BJ (cell line): Measurements from ENCODE around the gene DGCR6L. TPM values are rescaled to one million over a fixed set of nuclear protein-coding genes. Genes with fewer than 3 reads are reported as not detected.
"Not testable (repeated sequence)": the region's sequence is repeated elsewhere in the genome, so short reads cannot be mapped to it uniquely, and the experiment has no call there.

Experiments
- CTCF ChIA-PET: fragments of 350-600 bp; formaldehyde crosslinking; extraction: SDS; loops from one replicate; lab custom pipeline; 2021; ENCODE audit warnings: antibody characterized with exemption, inconsistent platforms; lab: Yijun Ruan, JAX
- POLR2A ChIA-PET: fragments of 300-600 bp; sonication (Branson Sonifier 250); formaldehyde crosslinking; extraction: SDS; loops from one replicate; lab custom pipeline; 2021; ENCODE audit warnings: antibody characterized with exemption; lab: Charles Lee
- DNase-seq: peaks from one replicate; pipeline ENCODE4 v3.0.0-alpha.2; 2011; ENCODE audit warnings: low read depth
- H3K27me3 ChIP-seq: 2 replicates; pipeline ENCODE4 v1.6.0; 2011; ENCODE audit warnings: low read length; ENCODE audit not compliant: control insufficient read depth, insufficient read depth
- H3K36me3 ChIP-seq: 2 replicates; pipeline ENCODE4 v1.5.1; 2011; ENCODE audit warnings: low read length; ENCODE audit not compliant: control insufficient read depth, insufficient read depth
- H3K4me3 ChIP-seq: 2 replicates; pipeline ENCODE4 v1.5.1; 2011; ENCODE audit warnings: low read depth, mild to moderate bottlenecking, control low read depth, low read length
- polyA plus RNA-seq: library from polyadenylated mRNA; depleted of rRNA; stranded (reverse); fragments of >200 nt; gene quantifications from 2 replicates; pipeline ENCODE4 v1.2.3, GENCODE V29; 2011
- TF ChIP-seq, protein P1 (sequence below): IDR thresholded peaks from 2 replicates; pipeline ENCODE4 v1.5.1; 2011; ENCODE audit warnings: low read depth, mild to moderate bottlenecking, control low read depth, inconsistent platforms, low read length, moderate library complexity; ENCODE audit not compliant: insufficient read depth

DGCR6L gene
- polyA plus RNA-seq, 1 experiment: 65.8 TPM

DNA sequence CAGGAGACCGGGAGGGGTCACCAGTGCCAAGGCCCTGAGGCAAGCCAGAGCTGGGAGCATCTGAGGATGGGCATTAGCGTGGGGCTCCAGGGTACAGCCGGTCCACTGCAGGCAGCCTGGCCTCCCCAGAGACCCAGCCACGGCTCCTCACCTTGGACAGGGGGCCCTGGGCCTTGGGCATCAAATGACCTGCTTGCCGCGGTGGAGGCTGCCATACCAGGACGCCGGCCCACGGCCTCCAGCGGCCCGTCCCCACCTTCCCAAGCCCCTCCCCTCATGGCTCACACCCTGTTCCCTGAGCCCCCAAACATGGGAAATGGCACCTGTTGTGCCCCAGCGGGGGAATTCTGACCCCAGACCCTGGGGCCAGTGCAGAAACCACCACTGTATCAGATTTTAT lies 39.0 kb downstream of the DGCR6L start:
- TF ChIP-seq, protein P1, sequence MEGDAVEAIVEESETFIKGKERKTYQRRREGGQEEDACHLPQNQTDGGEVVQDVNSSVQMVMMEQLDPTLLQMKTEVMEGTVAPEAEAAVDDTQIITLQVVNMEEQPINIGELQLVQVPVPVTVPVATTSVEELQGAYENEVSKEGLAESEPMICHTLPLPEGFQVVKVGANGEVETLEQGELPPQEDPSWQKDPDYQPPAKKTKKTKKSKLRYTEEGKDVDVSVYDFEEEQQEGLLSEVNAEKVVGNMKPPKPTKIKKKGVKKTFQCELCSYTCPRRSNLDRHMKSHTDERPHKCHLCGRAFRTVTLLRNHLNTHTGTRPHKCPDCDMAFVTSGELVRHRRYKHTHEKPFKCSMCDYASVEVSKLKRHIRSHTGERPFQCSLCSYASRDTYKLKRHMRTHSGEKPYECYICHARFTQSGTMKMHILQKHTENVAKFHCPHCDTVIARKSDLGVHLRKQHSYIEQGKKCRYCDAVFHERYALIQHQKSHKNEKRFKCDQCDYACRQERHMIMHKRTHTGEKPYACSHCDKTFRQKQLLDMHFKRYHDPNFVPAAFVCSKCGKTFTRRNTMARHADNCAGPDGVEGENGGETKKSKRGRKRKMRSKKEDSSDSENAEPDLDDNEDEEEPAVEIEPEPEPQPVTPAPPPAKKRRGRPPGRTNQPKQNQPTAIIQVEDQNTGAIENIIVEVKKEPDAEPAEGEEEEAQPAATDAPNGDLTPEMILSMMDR: no peak
- POLR2A ChIA-PET: no interaction called here
- no peak for DNase-seq
- Histone ChIP-seq H3K36me3 (no peaks in the 10 kb centered on the region), H3K4me3 (no peak overlapping the region), H3K27me3 (no peaks in the 10 kb centered on the region; the same call in 1 of the 2 replicates)
- CTCF ChIA-PET: interaction anchor here (1.8 kb wide), 1 partner anchor 15 kb away, joined by 3 read pairs; no protein-coding TSS in a partner anchor

- not testable (repeated sequence) for DNase-seq, H3K4me3 ChIP-seq
Measured at GRCh38 chr22:20280163-20280562, 39.7 kb downstream of the DGCR6L start.

GRCh38 chr22:20279662-20280134 lies 40.2 kb downstream of the DGCR6L start:
- ChIA-PET CTCF (no interaction called here), POLR2A (no interaction called here)
- H3K4me3 ChIP-seq: no peak overlapping the region
- no peaks in the 10 kb centered on the region for H3K36me3 ChIP-seq
- H3K27me3 ChIP-seq: no peaks in the 10 kb centered on the region; the same call in 1 of the 2 replicates
- no peak for DNase-seq
- TF ChIP-seq, protein P1: no peak

More at GRCh38 chr22:20280163-20280562, 39.7 kb downstream of the DGCR6L start:
- H3K36me3 ChIP-seq, H3K27me3 ChIP-seq, CTCF ChIA-PET, POLR2A ChIA-PET: not testable (repeated sequence)

DNA sequence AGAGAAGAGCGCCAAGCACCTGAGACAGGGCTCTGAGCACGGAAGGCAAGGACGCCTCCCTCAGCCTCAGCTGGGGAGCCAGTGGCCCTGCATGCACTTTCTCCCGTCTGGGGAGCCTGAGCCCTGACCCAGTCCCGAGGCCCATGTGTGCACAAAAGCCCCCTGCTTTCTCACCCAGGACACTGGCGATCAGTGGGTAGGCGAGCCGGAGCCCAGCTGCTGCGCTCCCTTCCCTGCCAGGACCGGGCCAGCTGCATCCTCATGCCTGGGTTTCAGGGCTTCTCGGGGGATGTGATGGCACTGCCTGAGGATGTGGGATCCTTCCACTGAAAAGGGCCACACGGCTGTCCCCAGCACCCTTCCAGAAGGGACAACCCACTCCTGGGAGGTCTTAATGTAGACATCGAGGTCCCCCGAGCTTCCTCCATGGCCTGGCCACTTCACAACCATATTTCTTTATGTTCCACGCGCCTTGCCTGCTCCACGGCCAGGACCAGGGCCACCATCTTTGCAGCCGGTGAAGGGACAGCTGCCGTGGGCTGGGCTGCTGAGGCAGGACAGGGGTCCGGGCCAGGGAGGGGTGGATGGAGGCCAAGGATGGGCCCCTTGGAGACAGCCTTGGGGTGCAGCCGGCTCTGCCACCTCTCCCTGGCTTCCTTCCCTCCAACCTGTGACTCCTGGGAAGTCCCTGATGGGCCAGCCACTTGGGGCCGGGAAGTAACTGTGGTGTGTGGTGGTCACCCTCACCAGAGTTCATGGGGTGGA lies 41.0 kb downstream of the DGCR6L start:
- H3K36me3 ChIP-seq, H3K27me3 ChIP-seq, POLR2A ChIA-PET: not testable (repeated sequence)

DNA sequence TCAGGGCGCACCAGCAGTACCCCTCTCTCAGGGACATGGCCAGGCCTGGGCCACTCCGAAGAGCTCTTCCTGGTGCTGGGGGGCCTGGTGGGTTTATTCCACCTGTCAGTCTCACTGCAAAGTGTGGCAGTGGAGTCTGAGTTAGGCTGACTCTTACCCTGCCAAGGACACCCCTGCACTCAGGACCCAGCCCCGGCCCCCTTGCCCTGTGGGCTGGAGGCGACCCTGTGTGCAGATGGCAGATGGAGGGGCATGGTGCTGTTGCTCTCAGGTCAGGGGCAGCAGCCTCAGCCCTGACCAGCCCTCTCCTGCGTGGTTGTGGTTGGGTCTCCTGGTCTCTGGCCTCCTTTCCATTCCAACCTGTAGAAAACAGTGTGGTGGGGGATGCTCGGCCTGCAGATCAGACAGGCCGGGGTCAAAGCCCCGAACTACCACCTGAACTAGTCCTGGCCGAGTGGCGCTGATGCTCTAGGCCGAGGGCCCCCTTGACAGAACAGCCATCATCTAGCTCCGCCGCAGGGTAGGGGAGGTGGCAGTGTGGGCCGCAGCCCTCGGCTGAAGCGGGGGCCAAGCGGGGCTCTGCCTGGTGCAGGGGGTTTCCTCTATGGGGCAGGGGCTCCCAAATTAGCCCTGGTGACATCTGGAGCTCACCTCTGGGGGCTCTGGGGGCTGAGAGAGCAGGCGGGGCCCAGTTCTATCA lies 41.8 kb downstream of the DGCR6L start:
- H3K36me3 ChIP-seq, CTCF ChIA-PET, H3K27me3 ChIP-seq, DNase-seq, POLR2A ChIA-PET, H3K4me3 ChIP-seq: not testable (repeated sequence)

More for the DNA sequence above, 41.0 kb downstream of the DGCR6L start:
- DNase-seq, CTCF ChIA-PET, H3K4me3 ChIP-seq: not testable (repeated sequence)

- ChIA-PET CTCF (interaction anchor here (0.6 to 1.9 kb wide), 2 partner anchors 8 to 102 kb away, joined by 3 to 5 read pairs; no protein-coding TSS in a partner anchor), POLR2A (no interaction called here)
- Histone ChIP-seq H3K36me3 (no peaks in the 10 kb centered on the region), H3K27me3 (no peaks in the 10 kb centered on the region), H3K4me3 (no peak overlapping the region)
- no peak for DNase-seq
- TF ChIP-seq, protein P1: no peak
Measured at GRCh38 chr22:20276468-20276867, 43.4 kb downstream of the DGCR6L start.
